Kidney glomerular epithelial cell (primary cell): ENCODE data around the gene USP30.
"Not testable (repeated sequence)": the region's sequence is repeated elsewhere in the genome, so short reads cannot be mapped to it uniquely, and the experiment has no call there.

Experiments used
- DNase-seq: peaks from one replicate; lab custom pipeline; 2025; lab: John Stamatoyannopoulos, UW

USP30 gene

DNA sequence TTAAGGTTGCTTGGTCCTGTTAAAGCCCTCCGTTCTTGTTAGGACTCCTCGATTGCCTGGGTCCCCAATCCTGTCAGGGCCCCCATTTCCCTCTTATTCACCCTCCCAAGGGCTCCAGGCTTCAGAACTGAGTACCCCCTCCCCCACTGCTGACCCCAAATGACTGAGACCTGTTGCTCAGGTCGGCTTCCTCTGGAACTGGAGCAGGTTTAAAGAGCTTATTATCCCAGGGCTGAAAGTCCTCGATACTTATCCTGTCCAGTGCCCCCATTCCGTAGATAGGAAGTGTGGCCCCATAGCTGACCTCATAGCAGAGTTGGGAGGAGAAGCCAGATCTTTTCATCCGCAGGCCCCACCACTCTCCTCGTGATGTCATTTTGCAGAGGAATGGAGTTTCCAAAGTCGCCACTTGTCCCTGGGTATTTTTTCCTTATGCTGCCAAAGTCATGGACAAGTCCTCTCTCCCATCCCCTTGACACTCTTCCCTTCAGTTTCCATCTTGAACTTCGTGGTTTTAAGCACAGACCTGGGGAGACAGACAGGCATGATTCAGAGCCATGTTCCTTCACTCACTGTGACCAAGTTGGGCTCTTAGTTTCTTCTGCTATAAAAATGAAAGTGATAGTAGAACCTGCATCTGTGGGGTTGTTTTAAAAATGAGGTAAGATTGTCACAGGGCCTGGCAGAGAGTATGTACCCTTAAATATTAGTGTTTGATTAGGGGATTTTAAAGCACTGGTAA lies 1.2 kb downstream of the USP30 start:
- DNase-seq = no peak

DNA sequence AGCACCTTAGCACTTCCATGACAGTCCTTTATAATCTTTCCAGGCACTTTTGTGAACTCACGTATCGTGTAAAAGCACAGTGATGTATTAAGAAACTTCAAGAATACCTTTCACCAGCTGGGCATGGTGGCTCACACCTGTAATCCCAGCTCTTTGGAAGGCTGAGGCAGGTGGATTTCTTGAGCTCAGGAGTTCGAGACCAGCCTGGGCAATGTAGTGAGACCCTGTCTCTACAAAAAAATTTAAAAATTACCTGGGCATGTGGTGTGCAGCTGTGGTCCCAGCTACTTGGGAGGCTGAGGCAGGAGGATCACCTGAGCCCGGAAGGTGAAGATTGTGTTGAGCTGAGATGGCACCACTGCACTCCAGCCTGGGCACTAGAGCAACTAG lies 1.7 kb downstream of the USP30 start:
- DNase-seq = not testable (repeated sequence)

DNA sequence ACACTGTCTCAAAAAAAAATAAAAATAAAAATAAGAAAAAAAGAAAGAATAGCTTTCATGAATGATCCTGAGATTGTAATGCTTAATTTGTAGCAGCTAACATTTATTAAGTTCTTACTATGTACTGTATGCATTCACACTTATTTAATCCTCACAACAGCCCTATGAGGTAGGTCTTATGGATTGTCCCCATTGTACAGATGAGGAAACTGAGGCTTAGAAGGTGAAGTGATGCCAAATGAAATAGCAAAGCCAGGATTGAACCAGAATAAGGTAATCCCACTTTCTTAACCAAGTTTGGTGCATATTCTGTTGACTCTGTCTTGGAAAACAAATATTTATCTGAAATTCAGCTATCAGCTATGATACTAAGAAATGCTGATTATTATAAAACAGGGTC lies 2.1 kb downstream of the USP30 start:
- DNase-seq = no peak

DNA sequence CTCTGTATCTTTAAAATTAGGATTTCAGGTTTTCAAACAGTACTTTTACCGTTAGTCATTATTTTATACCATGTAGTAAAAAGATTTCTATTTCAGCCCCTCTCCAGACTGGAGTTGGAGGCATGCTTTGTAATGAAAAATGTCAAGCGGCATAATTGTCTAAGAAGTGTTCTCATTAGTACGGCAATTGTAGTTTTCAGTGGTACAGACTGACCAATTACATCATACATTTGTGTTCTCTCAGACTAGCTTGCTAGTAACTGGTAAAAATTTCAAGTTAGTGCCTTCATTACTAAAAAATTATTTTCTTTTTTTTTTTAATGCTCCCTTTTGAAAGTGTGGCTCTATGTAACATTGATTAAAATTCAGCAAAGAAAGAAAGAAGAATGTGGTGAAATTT lies 4.5 kb downstream of the USP30 start:
- no peak for DNase-seq

DNA sequence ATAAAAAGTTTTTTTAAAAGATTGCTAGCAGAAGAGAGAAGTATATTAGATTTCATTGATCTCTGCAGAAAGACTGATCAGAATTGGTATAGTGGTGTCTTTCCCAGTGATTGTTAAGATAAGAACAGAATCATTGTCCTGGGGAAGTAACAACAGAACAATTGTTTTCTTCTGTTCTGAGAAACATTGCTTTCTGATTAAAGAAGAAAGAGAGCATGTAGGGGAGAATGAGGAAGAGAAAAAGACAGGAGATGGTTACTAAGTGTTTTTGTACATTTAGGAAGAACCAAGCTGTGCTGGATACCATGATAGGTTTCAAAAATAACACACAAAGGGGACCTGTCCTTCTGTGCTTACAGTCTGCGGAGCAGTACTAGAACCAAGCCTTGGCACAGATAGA lies 5.0 kb downstream of the USP30 start:
- DNase-seq = no peak

DNA sequence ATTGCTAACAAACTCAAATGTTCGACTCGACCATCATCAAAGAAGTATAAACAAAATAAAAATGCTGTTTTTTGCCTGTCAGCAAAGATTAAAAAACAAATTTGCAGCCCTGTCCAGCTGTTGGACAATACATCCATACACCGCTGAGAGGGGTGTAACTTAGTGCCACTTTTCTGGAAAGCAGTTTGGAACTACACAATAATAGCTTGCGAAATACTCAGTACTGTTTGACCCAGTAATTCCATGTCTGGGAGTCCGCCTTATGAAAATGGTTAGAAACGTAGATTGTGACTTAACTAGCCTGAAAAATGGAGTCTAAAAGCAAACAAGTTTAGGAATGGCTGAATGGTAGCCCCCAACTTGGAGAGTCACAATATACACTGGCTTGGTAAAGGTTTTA lies 6.4 kb downstream of the USP30 start:
- DNase-seq = no peak

DNA sequence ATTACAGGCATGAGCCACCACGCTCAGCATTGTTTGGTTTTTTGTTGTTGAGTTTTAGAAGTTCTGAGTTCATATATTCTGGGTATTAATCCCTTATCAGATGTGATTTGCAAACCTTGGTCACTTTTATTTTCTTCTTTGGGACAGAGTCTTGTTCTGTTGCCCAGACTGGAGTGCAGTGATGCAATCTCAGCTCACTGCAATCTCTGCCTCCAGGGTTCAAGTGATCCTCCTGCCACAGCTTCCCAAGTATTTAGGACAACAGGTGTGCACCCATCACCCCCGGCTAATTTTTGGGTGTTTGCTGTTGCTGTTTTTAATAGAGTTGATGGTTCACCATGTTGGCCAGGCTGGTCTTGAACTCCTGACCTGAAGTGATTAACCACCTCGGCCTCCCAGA lies 11.8 kb downstream of the USP30 start:
- no peak for DNase-seq

DNA sequence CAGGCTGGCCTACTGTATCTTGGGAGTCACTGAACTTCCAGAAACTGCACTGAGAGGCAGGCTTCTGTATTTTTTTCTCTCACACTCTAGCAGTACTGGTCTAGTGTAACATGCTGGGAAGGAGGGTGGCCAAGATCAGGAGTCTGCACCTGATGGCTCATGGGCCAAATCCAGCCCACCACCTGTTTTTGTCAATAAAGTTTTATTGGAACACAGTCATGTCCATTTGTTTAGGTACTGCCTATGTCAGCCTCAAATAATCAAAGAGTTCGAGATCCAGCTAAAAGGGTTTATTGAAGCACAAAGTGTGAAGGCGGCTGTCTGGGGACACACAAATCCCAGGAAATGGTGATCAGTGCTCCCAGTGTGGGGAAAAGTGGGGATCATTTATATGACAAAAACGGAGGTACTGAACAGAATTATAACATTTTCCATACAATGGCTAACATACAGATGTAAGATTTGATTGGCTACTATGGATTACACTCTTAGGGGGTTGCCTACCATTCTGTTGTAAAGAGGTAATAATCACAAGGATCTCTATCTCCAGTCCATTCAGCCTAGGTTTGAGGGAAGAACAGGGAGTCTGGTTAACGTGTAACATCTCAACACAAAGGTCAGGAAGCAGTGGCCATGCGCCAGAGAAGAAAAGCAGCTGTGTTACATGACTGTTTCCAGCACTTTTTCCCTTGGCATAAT lies 12.9 kb downstream of the USP30 start:
- no peak for DNase-seq

DNA sequence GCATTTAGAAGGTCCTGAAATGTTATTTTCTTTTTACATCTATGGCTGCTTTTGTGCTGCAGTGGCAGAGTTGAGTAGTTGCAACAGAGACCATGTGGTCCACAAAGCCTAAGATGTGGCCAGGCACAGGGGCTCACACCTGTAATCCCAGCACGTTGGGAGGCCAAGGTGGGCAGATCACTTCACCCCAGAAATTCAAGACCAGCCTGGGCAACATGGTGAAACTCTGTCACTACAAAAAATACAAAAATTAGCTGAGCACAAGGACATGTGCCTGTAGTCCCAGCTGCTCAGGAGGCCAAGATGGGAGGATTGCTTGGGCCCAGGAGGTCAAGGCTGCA lies 13.4 kb downstream of the USP30 start:
- DNase-seq = no peak

DNA sequence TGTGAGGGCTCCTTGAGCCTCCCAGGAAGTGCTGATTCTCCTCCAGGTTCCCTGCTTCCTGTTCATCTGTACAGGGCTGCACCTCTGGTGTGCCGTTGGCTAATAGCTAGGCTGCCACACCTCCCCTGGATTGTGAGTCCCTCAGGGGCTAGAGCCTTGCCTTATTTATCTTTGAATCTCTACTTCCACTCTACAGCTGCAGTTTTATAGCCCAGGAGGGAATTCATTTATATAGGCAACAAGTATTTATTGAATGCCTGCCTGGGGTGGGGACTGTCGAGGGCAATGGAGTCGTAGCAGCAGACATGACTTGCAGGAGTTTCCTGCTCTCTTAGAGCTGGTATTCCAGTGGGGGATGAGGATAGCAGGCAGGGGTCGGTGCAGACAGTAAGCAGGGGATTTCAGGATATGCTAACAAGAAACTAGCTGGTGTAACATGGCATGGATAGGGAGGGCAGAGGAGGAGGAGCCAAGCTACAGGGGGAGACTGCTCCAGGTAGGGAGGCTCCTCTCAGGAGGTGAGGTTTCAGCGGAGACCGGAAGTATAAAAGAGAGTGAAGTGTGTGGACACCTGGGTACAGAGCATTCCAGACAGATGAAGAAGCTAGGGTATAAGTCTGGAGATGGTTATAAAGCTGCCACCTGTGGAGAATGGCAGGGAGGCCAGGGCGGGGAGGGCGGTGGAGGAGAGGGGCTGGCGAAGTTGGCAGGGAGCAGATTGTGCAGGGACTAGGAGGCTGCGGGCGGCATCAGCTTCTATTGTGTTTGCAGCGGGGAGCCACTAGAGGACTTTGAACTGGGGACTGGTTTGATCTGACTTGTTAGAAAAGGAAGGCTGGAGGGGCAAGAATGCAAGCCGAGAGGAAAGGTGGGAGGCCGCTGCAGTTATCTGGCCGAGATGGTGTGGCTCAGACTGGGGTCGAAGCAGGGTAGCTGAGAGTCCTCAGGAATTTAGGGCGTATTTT lies 17.2 kb downstream of the USP30 start:
- no peak for DNase-seq

DNA sequence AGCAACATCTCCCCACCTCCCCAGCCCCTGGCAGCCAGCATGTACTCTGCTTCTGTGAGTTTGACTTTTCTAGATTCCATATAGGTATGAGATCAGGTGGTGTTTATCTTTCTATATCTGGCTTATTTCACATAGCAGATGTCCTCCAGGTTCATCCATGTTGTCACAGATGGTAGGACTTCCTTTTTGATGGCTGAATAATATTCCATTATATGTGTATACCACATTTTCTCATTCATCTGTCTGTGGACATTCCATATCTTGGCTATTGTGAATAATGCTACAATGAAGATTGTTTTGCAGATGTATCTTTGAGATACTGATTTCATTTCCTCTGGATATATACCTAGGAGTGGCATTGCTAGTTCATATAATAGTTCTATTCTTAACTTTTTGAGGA lies 22.5 kb downstream of the USP30 start:
- DNase-seq = no peak

DNA sequence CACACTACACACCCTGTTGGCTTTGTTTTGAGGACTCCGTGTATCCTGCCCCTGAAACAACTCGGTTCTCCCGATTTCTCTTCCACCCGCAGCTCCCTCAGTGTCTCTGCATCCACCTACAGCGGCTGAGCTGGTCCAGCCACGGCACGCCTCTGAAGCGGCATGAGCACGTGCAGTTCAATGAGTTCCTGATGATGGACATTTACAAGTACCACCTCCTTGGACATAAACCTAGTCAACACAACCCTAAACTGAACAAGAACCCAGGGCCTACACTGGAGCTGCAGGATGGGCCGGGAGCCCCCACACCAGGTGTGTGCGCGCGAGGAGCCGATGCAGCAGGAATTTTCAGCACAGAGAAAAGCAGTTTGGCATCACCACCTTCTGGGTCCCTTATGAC lies 30.4 kb downstream of the USP30 start:
- DNase-seq = no peak

DNA sequence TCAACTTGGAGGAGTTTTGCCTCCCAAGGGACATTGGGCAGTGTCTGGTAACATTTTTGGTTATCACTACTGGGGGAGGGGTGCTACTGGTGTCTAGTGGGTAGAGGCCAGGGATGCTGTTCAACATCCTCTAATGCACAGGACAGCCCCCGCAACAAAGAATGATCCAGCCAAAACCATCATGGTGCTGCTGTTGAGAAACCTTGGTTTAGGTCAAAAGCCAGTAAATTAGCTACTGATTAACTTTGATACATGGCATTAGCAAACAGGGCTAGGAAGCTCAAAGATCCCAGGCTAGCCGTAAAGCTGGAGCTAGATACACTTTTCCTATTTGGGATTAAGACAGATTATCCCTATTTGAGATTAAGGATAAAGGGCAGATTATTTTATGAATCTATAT lies 32.0 kb downstream of the USP30 start:
- DNase-seq = no peak

DNA sequence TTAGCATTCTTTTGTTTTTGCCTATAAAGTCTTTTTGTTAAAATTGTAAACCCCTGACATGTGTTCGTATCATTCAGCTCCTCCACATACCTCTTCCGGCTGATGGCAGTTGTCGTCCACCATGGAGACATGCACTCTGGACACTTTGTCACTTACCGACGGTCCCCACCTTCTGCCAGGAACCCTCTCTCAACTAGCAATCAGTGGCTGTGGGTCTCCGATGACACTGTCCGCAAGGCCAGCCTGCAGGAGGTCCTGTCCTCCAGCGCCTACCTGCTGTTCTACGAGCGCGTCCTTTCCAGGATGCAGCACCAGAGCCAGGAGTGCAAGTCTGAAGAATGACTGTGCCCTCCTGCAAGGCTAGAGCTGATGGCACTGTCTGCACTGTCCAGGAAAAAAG lies 33.2 kb downstream of the USP30 start:
- no peak for DNase-seq

DNA sequence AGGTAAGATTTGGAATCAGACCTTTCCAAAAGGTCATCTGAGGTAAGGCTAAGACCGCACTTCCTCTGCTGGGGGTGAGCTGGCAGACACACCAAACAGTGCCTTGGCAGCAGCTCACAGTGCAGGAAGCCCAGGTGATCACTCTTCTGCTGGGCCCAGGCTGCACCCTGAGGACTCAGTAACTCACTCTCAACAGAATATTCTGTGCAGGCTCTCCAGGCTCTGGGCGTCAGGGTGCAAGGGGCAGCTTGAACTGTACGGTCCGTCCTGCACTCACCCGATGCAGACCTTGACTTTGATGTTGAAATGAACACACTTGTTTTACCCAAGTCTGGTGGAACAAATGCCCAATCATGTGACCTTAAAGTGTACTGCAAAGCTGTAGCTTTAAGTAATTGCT lies 34.9 kb downstream of the USP30 start:
- no peak for DNase-seq

DNA sequence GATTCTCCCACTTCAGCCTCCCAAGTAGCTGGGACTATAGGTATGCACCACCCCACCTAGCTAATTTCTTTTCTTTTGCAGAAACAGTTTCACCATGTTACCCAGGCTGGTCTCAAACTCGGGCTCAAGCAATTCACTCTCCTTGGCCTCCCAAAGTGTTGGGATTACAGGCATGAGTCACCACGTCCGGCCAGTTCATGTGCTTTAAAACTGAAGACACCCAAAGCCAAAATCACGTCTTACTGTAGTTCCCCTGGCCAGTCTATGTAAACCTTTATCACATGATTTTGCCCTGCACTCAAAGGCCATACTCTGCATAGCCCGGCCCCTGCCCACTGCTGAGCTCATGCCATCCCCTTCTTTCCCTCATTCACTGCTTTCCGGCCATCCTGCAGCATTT lies 36.4 kb downstream of the USP30 start:
- no peak for DNase-seq

DNA sequence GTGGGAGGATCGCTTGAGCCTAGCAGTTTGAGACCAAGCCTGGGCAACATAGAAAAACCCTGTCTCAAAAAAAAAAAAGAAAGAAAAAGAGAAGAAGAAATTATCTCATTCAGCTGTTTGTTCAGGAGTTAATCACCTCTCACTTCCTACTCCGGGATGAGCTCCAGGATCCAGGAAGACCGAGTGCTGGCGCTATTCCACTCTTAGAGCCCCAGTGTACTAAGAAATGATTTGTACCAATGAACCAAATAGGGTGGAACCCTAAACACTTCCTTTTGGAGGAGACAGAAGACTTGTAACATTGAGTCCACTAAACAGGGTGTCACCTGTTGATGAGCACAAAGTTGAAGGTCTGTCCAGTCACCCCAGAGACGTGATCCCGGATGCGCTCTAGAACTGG lies 37.3 kb downstream of the USP30 start:
- no peak for DNase-seq

DNA sequence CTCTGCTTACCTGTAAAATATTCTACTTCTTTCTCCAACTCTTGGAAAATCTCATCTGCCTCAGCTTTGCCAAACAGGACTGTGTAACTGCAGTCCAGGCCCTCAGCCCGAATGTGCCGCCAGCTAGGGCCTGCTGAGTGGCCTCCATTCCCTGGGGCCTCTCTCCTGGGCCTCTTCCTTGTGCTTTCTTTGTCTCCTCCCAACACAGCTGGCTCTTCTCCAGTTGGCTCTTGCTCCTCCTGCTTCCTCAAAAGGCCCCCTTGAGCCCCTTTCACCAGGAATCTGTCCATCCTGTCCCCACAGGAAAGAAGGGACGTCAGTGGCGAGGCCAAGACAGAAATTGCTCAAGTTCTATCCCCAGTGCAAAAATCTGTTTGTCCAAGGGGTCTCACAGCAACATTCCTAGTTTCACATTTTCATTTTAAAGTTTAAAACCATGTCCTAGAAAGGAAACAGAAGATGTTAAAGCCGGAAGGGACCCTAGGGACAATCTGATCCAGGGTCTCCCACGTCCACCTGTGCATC lies 40.2 kb downstream of the USP30 start:
- no peak for DNase-seq

DNA sequence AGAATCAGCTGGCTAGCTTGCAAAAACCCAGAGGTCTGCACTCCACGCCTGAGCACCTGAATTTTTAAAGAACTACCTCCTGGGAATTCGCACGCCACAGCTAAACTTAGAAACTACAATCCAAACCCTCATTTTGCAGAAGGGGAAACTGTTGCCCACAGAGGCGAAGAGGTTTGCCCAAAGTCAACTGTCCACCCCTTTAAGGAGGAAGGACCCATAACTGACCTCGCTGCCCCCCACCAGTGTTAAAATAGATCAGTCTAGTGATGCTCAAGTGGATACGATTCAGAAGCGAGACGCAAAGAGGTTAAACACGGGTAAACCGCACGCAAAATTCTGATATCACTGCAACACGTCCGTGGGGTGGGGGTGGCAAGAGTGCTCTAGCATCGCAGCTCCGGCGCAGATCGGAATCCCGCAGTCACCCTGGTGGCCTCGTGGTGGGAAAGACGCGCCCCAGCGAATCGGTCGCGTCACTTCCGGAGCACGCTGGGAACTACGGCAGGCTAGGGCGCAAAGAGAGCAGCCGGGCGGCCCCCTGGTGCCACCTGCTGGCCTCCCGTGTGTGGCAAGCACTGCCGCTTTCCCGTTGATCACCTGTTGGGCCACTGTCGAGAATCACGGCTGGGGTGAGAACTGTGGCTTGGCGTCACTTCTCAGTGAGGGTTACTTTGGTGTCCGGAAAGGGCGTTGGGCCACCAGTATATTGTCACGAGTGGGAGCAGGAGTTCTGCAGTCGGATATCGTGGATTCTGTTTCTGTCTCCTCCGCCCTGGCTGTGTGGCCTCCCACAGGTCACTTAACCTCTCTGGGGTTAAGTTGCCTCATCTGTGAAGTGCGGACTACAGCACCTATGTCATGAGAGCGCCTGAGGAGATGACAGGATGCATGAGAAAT lies 40.9 kb downstream of the USP30 start, which contains the start of gene ALKBH2:
ALKBH2 (minus strand) TSS at position 451 of the 897 bp plus-strand sequence. CDS start 686 bp downstream, outside the sequence.
- DNase-seq = peak; percentile 87

DNA sequence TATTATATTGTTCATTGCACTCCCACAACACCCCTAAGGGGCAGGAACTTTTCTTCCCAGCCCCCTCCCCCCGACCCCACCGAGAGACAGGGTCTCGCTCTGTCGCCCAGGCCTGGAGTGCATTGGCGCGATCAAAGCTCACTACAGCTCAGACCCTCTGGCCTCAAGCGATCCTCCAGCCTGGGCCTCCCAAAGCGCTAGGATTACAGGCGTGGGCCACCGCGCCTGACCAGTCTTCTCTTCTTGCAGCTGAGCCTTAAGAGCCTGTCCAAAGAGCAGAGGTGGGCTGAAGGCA lies 44.7 kb downstream of the USP30 start:
- no peak for DNase-seq

DNA sequence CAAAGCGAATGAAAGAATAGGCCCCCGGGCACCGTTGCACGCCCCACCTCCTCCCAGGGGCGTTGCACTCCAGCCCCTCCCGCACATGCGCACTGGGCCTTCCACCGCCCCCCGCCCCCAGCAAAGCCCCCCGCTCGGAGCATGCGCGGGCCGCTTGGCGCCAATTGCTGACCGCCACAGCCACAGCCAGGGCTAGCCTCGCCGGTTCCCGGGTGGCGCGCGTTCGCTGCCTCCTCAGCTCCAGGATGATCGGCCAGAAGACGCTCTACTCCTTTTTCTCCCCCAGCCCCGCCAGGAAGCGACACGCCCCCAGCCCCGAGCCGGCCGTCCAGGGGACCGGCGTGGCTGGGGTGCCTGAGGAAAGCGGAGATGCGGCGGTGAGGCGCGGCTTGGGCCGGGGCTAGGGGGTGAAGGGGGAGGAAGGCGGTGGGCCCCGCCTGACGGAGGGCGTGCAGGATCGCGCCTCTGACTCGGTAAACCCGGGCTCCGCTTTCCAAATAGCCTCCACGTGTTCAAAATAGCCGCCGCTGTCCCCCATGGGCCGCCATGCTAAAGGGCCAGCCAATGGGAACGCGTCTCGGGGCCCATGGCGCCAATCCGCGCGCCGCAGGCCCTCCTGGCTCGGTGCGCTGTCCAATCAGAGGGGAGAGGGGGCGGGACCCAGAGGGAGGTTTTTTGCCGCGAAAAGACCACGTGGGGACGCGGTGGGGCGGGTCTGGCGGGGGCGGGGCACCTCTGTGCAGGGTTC lies 45.2 kb downstream of the USP30 start, which contains the start of gene UNG:
UNG (plus strand) TSS at position 163 of the 748 bp plus-strand sequence; CDS start at position 246, 83 bp downstream.
- peak; percentile 92 for DNase-seq
